Activated naive CD8-positive, alpha-beta T cell (primary cell): ENCODE measurements around the gene ANAPC16.
A peak's percentile ranks its signal among the peaks of the same experiment; 100 is the strongest.
"Not testable (repeated sequence)": the region's sequence is repeated elsewhere in the genome, so short reads cannot be mapped to it uniquely, and the experiment has no call there.

Experiments
- H3K27ac Mint-ChIP-seq: one replicate; pipeline ENCODE4 v1.8.0; 2021; ENCODE audit warnings: mixed read lengths
- H3K27me3 Mint-ChIP-seq: one replicate; pipeline ENCODE4 v1.8.0; 2021; ENCODE audit warnings: mixed read lengths
- H3K36me3 Mint-ChIP-seq: one replicate; pipeline ENCODE4 v1.8.0; 2021; ENCODE audit warnings: mixed read lengths
- H3K4me1 Mint-ChIP-seq: one replicate; pipeline ENCODE4 v1.8.0; 2021; ENCODE audit warnings: low read depth, mixed read lengths
- H3K4me3 Mint-ChIP-seq: one replicate; pipeline ENCODE4 v1.8.0; 2021; ENCODE audit warnings: mild to moderate bottlenecking, mixed read lengths
- H3K9me3 Mint-ChIP-seq: one replicate; pipeline ENCODE4 v1.8.0; 2021; ENCODE audit warnings: low read depth, mixed read lengths

ANAPC16 gene

DNA sequence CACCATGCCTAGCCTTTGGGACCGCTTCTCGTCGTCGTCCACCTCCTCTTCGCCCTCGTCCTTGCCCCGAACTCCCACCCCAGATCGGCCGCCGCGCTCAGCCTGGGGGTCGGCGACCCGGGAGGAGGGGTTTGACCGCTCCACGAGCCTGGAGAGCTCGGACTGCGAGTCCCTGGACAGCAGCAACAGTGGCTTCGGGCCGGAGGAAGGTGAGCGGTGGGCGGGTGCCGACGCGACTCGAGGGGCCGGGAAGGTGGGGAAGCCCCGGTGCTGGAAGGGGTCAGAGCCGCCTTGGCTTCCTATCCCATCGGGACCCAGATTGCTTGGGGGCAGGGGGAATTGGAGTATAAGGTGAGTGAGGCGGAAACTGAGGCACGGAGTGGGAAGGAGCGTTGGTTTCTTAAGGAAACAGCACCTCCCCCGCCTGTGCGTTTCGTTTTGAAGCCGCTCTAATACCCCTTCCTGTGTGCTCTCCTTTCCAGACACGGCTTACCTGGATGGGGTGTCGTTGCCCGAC lies 58.5 kb downstream of the ANAPC16 start:
- Mint-ChIP-seq H3K4me1 (peaks cover 47% of the 10 kb centered on the region), H3K36me3 (peaks cover 12% of the 10 kb centered on the region), H3K4me3 (peak overlapping the region; percentile 97), H3K27ac (peak overlapping the region; percentile 94), H3K9me3 (no peaks in the 10 kb centered on the region), H3K27me3 (no peaks in the 10 kb centered on the region)

DNA sequence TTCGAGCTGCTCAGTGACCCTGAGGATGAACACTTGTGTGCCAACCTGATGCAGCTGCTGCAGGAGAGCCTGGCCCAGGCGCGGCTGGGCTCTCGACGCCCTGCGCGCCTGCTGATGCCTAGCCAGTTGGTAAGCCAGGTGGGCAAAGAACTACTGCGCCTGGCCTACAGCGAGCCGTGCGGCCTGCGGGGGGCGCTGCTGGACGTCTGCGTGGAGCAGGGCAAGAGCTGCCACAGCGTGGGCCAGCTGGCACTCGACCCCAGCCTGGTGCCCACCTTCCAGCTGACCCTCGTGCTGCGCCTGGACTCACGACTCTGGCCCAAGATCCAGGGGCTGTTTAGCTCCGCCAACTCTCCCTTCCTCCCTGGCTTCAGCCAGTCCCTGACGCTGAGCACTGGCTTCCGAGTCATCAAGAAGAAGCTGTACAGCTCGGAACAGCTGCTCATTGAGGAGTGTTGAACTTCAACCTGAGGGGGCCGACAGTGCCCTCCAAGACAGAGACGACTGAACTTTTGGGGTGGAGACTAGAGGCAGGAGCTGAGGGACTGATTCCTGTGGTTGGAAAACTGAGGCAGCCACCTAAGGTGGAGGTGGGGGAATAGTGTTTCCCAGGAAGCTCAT lies 59.0 kb downstream of the ANAPC16 start:
- Mint-ChIP-seq H3K4me3 (peak overlapping the region; percentile 97), H3K27me3 (no peaks in the 10 kb centered on the region), H3K4me1 (peaks cover 47% of the 10 kb centered on the region), H3K9me3 (no peaks in the 10 kb centered on the region), H3K27ac (peak overlapping the region; percentile 94), H3K36me3 (peaks cover 12% of the 10 kb centered on the region)

DNA sequence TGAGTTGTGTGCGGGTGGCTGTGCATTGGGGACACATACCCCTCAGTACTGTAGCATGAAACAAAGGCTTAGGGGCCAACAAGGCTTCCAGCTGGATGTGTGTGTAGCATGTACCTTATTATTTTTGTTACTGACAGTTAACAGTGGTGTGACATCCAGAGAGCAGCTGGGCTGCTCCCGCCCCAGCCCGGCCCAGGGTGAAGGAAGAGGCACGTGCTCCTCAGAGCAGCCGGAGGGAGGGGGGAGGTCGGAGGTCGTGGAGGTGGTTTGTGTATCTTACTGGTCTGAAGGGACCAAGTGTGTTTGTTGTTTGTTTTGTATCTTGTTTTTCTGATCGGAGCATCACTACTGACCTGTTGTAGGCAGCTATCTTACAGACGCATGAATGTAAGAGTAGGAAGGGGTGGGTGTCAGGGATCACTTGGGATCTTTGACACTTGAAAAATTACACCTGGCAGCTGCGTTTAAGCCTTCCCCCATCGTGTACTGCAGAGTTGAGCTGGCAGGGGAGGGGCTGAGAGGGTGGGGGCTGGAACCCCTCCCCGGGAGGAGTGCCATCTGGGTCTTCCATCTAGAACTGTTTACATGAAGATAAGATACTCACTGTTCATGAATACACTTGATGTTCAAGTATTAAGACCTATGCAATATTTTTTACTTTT lies 59.7 kb downstream of the ANAPC16 start:
- H3K27me3 Mint-ChIP-seq: no peaks in the 10 kb centered on the region
- peak overlapping the region; percentile 94 for H3K27ac Mint-ChIP-seq
- H3K4me1 Mint-ChIP-seq: peaks cover 44% of the 10 kb centered on the region
- peak overlapping the region; percentile 97 for H3K4me3 Mint-ChIP-seq
- peaks cover 12% of the 10 kb centered on the region for H3K36me3 Mint-ChIP-seq
- no peaks in the 10 kb centered on the region for H3K9me3 Mint-ChIP-seq

DNA sequence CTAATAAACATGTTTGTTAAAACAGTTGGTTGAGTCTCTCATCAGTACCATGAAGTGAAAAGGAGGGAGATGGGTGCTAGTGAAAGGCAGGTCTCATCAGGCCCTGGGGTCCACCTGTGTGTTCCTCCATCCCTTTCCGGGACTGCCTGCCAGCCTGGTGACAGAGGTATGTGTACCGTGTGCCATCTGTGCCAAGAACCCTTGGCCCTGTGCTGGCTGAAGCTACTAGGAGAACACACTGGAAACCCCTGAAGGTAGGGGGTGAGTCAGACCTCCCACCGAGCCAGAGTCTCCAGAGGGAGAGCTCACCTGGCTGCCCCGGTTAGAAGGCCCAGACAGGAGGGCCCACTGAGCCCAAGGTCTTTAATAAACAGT lies 60.2 kb downstream of the ANAPC16 start:
- Mint-ChIP-seq H3K9me3 (no peaks in the 10 kb centered on the region), H3K27me3 (no peaks in the 10 kb centered on the region), H3K27ac (peak overlapping the region; percentile 94), H3K4me3 (peak overlapping the region; percentile 97), H3K4me1 (peaks cover 42% of the 10 kb centered on the region), H3K36me3 (peaks cover 12% of the 10 kb centered on the region)

DNA sequence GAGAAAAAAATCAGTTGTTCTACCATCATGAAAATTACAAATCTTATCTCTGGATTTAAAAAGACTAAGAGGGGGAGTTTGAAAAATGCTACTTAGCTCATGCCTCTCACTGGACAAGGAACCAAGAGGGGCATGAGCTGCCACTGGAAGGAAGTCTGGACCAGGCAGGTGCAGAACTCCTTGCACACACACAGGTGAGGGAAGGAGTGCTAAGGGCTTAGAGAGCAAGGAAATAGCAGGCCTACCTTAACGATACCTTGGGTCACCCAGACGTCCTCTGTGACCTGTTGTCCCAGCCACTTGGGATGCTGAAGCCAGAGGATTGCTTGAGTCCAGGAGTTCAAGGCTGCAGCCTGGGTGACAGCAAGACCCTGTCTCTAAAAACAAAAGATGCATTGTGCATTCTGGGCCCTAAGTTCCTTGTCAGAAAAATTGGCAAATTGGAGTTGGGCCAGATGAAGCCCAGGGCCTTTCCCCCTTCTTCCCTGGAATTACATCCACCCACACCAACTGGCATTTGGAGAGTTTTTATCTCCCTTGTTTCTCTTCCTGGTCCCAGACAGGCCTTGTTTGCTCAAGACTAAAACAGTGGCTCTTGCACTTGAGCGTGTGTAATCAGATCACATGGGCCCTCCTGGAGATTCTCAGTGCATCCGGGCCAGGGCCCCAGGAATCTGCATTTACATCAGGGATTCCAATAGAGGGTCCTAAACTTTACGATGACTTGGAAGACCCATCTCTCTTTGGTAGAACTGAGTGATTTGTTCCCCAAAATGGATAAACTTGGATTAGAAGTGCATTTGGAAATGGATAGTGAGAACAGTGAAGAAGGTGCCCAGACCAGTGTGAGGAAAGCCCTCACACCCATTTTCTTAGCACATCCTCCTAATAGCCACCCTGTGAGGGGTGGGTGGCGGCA lies 60.9 kb downstream of the ANAPC16 start:
- Mint-ChIP-seq H3K36me3 (peaks cover 12% of the 10 kb centered on the region), H3K27ac (peak overlapping the region; percentile 94), H3K9me3 (no peaks in the 10 kb centered on the region), H3K4me3 (peak overlapping the region; percentile 97), H3K4me1 (peaks cover 39% of the 10 kb centered on the region), H3K27me3 (no peaks in the 10 kb centered on the region)

DNA sequence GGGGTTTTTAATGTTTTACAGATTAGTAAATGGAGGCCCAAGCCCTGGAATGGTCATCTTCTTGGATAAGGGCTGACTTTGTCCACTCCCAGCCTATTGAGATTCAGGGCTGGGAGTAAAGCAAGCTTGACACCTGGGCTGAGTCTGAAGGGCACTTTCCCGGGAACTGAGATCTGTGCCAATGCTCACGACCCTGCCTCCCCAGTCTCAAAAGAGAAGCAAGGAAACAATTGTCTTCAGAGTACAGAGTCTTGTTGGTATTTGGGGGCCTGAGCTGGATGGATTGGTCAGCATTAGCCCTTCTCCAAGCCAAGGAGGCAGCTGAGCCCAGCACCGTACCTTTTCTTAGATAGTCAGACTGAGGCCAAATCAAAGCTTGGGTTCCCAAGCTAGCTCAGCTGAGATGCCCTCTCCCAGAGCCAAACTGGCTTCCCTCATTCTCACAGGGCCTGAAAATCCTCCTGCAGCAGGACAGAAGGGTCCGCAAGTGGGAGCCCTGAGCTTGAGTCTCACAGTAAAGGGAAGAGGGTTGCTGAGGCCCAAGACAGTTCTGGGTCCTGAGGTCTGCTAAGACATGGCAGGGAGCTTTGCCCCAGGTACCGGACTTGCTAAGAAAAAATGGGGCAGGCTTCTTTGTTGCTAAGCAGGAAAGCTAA lies 61.7 kb downstream of the ANAPC16 start:
- Mint-ChIP-seq H3K9me3 (no peaks in the 10 kb centered on the region), H3K4me3 (no peak overlapping the region), H3K27me3 (no peaks in the 10 kb centered on the region), H3K27ac (no peak overlapping the region), H3K4me1 (peaks cover 34% of the 10 kb centered on the region), H3K36me3 (peaks cover 12% of the 10 kb centered on the region)

DNA sequence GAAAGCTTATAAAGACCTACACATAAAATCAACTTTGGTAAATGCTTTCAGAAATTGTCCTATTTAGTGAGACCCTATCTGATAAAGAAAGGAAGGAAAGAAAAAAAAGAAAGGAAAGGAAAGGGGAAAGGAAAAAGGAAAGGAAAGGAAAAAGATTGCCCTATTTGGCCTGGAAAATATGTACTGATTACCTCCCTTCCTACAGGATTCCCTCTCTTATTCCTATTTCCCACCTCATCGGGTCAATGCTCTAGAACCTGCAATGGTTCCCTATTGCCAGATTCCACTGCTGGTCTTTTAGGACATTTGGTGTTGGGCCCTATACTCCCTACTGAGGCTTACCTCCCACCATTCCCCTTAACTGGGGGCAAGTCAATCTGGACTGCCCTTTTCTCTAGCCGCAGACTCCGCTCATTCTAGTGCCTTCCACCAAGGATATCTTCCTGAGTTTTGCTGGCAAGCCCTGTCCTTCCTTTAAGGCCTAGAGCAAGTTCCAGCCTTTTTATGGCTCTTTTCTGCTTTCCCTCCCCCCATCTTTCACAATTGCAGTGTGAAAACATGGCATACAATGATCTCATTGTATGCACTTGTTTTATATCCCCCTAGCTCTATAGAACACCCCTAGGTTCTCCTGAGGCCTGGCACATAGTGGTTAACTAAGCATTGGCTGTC lies 62.3 kb downstream of the ANAPC16 start:
- H3K27ac Mint-ChIP-seq: peak overlapping the region; percentile 72
- H3K9me3 Mint-ChIP-seq: no peaks in the 10 kb centered on the region
- peaks cover 12% of the 10 kb centered on the region for H3K36me3 Mint-ChIP-seq
- H3K27me3 Mint-ChIP-seq: no peaks in the 10 kb centered on the region
- peaks cover 31% of the 10 kb centered on the region for H3K4me1 Mint-ChIP-seq
- no peak overlapping the region for H3K4me3 Mint-ChIP-seq

DNA sequence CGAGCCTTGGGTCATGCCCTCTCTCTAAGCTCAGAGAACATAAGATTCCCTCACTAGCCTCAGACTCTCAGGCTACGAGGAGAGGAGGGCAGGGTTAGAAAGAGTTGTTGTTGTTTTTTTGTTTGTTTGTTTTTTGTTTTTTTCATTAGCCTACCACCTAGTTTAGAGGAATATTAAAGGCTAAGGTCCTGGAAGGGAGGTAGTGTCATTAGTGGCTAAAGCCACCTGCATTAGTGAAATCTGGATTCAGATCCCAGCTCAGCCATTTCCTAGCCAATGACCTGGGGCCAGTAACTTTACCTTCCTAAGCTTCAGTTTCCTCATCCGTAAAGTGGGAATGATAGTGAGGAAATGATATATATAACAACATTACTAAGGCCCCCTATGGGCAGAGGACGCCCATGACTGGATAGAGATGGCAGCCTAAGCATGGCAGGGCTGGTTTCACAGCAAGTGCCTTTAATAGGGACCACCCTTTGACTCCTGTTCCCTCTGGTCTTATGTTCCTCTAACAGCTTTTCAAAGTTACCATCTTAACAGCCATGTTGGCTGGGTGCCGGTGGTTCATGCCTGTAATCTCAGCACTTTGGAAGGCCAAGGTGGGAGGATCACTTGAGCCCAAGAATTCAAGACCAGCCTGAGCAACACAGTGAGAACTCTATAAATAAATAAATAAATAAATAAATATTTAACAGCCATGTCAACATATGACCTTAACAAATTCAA lies 63.0 kb downstream of the ANAPC16 start:
- Mint-ChIP-seq H3K27me3 (no peaks in the 10 kb centered on the region), H3K36me3 (peaks cover 12% of the 10 kb centered on the region), H3K4me3 (no peak overlapping the region), H3K9me3 (no peaks in the 10 kb centered on the region), H3K4me1 (peaks cover 29% of the 10 kb centered on the region), H3K27ac (no peak overlapping the region)

DNA sequence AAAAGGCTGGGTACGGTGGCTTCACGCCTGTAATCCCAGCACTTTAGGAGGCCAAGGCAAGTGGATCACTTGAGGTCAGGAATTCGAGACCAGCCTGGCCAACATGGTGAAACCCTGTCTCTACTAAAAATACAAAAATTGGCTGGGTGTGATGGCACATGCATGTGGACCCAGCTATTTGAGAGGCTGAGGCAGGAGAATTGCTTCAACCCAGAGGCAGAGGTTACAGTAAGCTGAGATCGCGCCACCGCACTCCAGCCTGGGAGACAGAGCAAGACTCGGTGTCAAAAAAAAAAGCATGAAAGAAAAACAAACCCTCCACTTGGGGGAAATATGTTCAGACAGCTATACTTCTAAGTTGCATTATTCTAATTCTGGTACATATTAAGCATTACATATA lies 63.8 kb downstream of the ANAPC16 start:
- Mint-ChIP-seq H3K4me1 (peaks cover 30% of the 10 kb centered on the region), H3K36me3 (peaks cover 12% of the 10 kb centered on the region)
- not testable (repeated sequence) for H3K27ac Mint-ChIP-seq, H3K27me3 Mint-ChIP-seq, H3K9me3 Mint-ChIP-seq, H3K4me3 Mint-ChIP-seq

DNA sequence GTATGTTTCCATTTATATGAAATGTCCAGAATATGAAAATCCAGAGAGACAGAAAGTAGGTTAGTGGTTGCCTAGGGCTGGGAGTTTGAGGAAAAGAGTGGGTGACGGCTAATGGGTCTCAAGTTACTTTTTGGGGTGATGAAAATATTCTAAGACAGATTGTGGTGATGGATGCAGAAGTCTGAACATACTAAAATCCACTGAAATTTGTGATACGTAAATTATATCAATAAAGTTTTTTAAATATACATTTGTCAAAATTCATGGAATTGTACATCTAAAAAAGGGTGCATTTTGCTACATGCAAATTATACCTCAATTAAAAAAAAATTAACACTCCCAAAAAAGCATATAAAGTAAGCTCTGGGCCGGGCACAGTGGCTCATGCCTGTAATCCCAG lies 67.3 kb downstream of the ANAPC16 start:
- H3K36me3 Mint-ChIP-seq: no peaks in the 10 kb centered on the region
- no peaks in the 10 kb centered on the region for H3K9me3 Mint-ChIP-seq
- H3K27ac Mint-ChIP-seq: no peak overlapping the region
- H3K4me1 Mint-ChIP-seq: peaks cover 33% of the 10 kb centered on the region
- no peak overlapping the region for H3K4me3 Mint-ChIP-seq
- H3K27me3 Mint-ChIP-seq: no peaks in the 10 kb centered on the region
